ENCODE data around the gene KAZN. TPM values are rescaled to one million over a fixed set of nuclear protein-coding genes. Genes with fewer than 3 reads are reported as not detected.
A peak's percentile ranks its signal among the peaks of the same experiment; 100 is the strongest.

The KAZN gene
- total RNA-seq, 1 donor from 2014 or later = 9.4 TPM

- TF ChIP-seq EZH2 (IDR thresholded peaks at IDR 0.05; ENCODE audit: insufficient read depth, low read length) (no peak), CTCF (IDR thresholded peaks at IDR 0.05; ENCODE audit: insufficient read depth, low read depth, low read length) (no peak)
- FAIRE-seq (no peak), DNase-seq (ENCODE audit: low read depth) (no peak)
- no peak overlapping the region for H3K4me3 ChIP-seq (ENCODE audit: insufficient read depth, low read depth, low read length)
- H3K27ac ChIP-seq (ENCODE audit: low read depth, low read length) = no peak overlapping the region
- H3K4me1 Mint-ChIP-seq (ENCODE audit: low read depth, unreplicated experiment) = peaks cover 40% of the 10 kb centered on the region
- H3K27me3 ChIP-seq (ENCODE audit: insufficient read depth, low read length) = no peaks in the 10 kb centered on the region
- H4K20me1 ChIP-seq (ENCODE audit: insufficient read depth, low read length) = no peaks in the 10 kb centered on the region
- H3K9me3 ChIP-seq (ENCODE audit: insufficient read depth, low read depth, low read length) = no peaks in the 10 kb centered on the region
- H2AFZ ChIP-seq (ENCODE audit: low read depth, low read length) = no peak overlapping the region
- H3K79me2 ChIP-seq (ENCODE audit: insufficient read depth, low read length) = no peaks in the 10 kb centered on the region
- H3K36me3 Mint-ChIP-seq (ENCODE audit: low read depth, unreplicated experiment) = peaks cover 2% of the 10 kb centered on the region
- peaks cover 10% of the 10 kb centered on the region for H3K27me3 Mint-ChIP-seq (ENCODE audit: low read depth, unreplicated experiment)
- no peaks in the 10 kb centered on the region for H3K9me3 Mint-ChIP-seq (ENCODE audit: unreplicated experiment)
- no peak overlapping the region for H3K4me3 Mint-ChIP-seq (ENCODE audit: unreplicated experiment)
- H3K27ac Mint-ChIP-seq (ENCODE audit: unreplicated experiment) = peak overlapping the region; percentile 71
- peaks cover 38% of the 10 kb centered on the region for H3K4me1 ChIP-seq (ENCODE audit: insufficient read depth, low read length)
- H3K4me2 ChIP-seq (ENCODE audit: low read length) = no peak overlapping the region
- H3K9ac ChIP-seq (ENCODE audit: low read length) = no peak overlapping the region
- H3K36me3 ChIP-seq (ENCODE audit: insufficient read depth, low read length) = no peaks in the 10 kb centered on the region
Measured at GRCh38 chr1:14940285-14940870, 341.9 kb downstream of the KAZN start.

DNA sequence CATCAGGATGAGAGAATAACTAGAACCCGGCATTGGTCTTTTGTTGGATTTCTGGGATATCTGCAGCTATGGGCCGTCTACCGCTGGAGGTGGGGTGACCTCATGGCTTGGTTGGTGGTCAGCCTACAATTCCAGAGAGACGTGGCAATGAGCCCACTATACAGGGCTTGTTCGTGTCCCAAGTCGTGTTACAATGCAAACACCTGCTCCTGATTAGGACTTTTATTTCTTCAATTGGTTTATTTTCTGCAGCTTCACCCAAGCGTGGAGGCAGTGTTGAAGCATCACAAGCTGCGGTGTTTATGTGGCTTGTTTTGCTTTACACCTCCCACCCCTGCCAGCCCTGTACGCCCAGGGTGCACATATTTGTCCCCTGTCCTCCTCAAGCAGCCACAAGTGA lies 343.4 kb downstream of the KAZN start:
- Histone ChIP-seq H3K4me3 (ENCODE audit: insufficient read depth, low read depth, low read length) (no peak overlapping the region), H3K36me3 (ENCODE audit: insufficient read depth, low read length) (no peaks in the 10 kb centered on the region), H3K79me2 (ENCODE audit: insufficient read depth, low read length) (no peaks in the 10 kb centered on the region), H4K20me1 (ENCODE audit: insufficient read depth, low read length) (no peaks in the 10 kb centered on the region), H3K27me3 (ENCODE audit: insufficient read depth, low read length) (no peaks in the 10 kb centered on the region), H3K9me3 (ENCODE audit: insufficient read depth, low read depth, low read length) (no peaks in the 10 kb centered on the region), H2AFZ (ENCODE audit: low read depth, low read length) (no peak overlapping the region), H3K27ac (ENCODE audit: low read depth, low read length) (no peak overlapping the region), H3K9ac (ENCODE audit: low read length) (no peak overlapping the region), H3K4me2 (ENCODE audit: low read length) (no peak overlapping the region), H3K4me1 (ENCODE audit: insufficient read depth, low read length) (peaks cover 53% of the 10 kb centered on the region)
- no peaks in the 10 kb centered on the region for H3K9me3 Mint-ChIP-seq (ENCODE audit: unreplicated experiment)
- peaks cover 54% of the 10 kb centered on the region for H3K4me1 Mint-ChIP-seq (ENCODE audit: low read depth, unreplicated experiment)
- FAIRE-seq (no peak), DNase-seq (ENCODE audit: low read depth) (peak; percentile 36)
- no peak for TF ChIP-seq EZH2 (IDR thresholded peaks at IDR 0.05; ENCODE audit: insufficient read depth, low read length)
- no peak for TF ChIP-seq CTCF (IDR thresholded peaks at IDR 0.05; ENCODE audit: insufficient read depth, low read depth, low read length)
- H3K27me3 Mint-ChIP-seq (ENCODE audit: low read depth, unreplicated experiment) = peaks cover 4% of the 10 kb centered on the region
- no peak overlapping the region for H3K4me3 Mint-ChIP-seq (ENCODE audit: unreplicated experiment)
- no peaks in the 10 kb centered on the region for H3K36me3 Mint-ChIP-seq (ENCODE audit: low read depth, unreplicated experiment)
- peak overlapping the region; percentile 5 for H3K27ac Mint-ChIP-seq (ENCODE audit: unreplicated experiment)

- H3K27me3 ChIP-seq (ENCODE audit: insufficient read depth, low read length) = no peaks in the 10 kb centered on the region
- no peak overlapping the region for H2AFZ ChIP-seq (ENCODE audit: low read depth, low read length)
- H3K36me3 Mint-ChIP-seq (ENCODE audit: low read depth, unreplicated experiment) = no peaks in the 10 kb centered on the region
- H3K27me3 Mint-ChIP-seq (ENCODE audit: low read depth, unreplicated experiment) = no peaks in the 10 kb centered on the region
- TF ChIP-seq CTCF (IDR thresholded peaks at IDR 0.05; ENCODE audit: insufficient read depth, low read depth, low read length) = no peak
- H3K79me2 ChIP-seq (ENCODE audit: insufficient read depth, low read length) = peaks cover 14% of the 10 kb centered on the region
- DNase-seq (ENCODE audit: low read depth) (no peak), FAIRE-seq (no peak)
- peak overlapping the region; percentile 28 for H3K9ac ChIP-seq (ENCODE audit: low read length)
- no peaks in the 10 kb centered on the region for H3K36me3 ChIP-seq (ENCODE audit: insufficient read depth, low read length)
- no peak overlapping the region for H3K4me3 ChIP-seq (ENCODE audit: insufficient read depth, low read depth, low read length)
- H4K20me1 ChIP-seq (ENCODE audit: insufficient read depth, low read length) = no peaks in the 10 kb centered on the region
- H3K4me1 Mint-ChIP-seq (ENCODE audit: low read depth, unreplicated experiment) = peaks cover 58% of the 10 kb centered on the region
- no peaks in the 10 kb centered on the region for H3K9me3 Mint-ChIP-seq (ENCODE audit: unreplicated experiment)
- H3K27ac ChIP-seq (ENCODE audit: low read depth, low read length) = peak overlapping the region; percentile 65
- peak overlapping the region; percentile 66 for H3K4me2 ChIP-seq (ENCODE audit: low read length)
- no peak overlapping the region for H3K4me3 Mint-ChIP-seq (ENCODE audit: unreplicated experiment)
- peaks cover 62% of the 10 kb centered on the region for H3K4me1 ChIP-seq (ENCODE audit: insufficient read depth, low read length)
- H3K27ac Mint-ChIP-seq (ENCODE audit: unreplicated experiment) = peak overlapping the region; percentile 95
- H3K9me3 ChIP-seq (ENCODE audit: insufficient read depth, low read depth, low read length) = no peaks in the 10 kb centered on the region
Measured at GRCh38 chr1:14944471-14944985, 346.0 kb downstream of the KAZN start.
